GM18868 (cell line): ENCODE data around the gene RHBDL1.

Source experiments
- ATAC-seq: cut with Tn5 transposase; IDR thresholded peaks from one replicate; pipeline ENCODE4 v1.9.1; 2021; ENCODE audit warnings: mild to moderate bottlenecking, moderate library complexity; ENCODE audit not compliant: unreplicated experiment

Gene RHBDL1

DNA sequence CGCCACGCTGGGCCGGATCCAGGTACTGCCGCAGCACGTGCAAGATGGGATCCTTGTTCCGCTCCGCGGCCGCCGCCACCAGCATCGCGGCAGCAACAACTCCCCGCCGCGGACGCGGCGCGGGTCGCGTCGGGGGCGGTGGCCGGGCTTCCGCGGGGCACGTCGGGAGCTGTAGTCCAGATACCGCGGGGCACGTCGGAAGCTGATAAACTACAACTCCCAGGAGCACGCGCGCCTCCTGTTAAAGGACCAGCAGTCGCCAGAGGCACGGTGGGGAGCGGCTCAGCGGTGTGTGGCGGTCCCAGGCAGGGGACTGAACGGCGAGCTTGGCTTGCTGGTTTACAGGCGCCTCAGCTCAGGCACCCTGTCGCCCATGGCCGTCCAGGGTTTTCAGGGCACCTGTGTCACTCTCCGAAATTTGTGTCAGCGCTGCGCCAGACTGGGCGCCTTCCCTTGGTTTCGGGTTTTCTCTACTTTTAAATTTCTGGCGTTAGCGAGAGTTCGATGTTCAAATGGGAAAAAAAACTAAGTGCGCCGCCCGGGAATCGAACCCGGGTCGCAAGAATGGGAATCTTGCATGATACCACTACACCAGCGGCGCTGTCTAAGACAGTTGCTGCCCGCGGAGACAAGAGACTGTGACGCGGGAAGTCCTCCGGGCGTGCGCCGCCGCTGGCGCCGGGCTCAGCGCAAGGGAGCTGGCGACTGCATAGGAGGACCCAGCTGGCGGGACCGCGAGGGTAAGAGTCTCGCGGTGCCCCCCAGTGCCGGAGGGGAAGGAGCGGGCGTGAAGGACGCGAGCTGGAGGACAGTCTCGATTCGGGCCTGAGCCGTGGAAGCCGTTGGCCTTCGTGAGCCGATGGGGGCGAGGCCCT, 39.0 kb upstream of the RHBDL1 start, which contains the start of gene METTL26:
METTL26 (minus strand) TSS at position 100 of the 875 bp plus-strand sequence; CDS start at position 85, 15 bp downstream.
- peak; percentile 75 for ATAC-seq

DNA sequence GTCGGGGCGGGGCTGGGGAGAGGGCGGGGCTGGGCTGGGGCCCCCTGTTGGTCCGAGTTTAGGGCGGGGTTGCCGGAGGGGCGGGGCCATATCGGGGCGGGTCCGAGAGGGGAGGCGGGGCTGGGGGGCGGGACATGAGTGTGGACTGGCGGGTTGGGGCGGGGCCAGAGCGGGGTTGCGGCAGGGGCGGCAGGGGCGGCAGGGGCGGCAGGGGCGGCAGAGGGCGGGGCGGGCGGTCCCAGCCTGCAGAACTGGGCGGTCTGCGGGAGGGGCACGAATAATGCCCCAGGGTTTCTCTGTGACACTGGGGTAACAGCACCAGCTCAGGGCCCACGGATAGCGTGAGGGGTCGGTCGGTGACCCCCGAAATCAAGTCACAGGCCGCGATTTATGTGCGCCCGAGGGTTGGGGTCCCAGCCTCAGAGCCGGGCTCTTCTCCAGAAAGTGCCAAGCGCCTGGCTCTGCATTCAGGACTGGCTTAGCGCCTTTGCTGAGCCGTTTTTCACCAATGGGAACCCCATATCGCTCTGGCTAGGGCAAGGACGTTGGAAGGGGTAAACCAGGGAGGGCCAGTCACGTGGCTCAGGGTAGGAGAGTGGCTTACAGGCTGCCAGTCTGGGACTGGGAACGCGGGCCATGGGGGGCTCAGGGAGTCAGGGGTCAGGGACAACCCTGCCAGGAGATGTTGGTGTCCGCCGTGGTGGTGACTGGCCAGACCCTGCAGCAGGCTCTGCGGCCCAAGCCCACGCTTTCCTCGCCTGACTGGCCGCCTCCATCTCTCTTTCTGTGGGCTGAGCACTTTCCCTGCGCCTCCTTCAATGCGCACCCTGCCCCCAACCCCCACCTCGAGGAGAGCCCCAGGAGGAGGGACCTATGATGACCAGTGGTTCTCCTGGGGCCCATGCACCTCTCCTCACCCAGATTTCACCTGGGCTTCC, 38.1 kb upstream of the RHBDL1 start:
- ATAC-seq = no peak

DNA sequence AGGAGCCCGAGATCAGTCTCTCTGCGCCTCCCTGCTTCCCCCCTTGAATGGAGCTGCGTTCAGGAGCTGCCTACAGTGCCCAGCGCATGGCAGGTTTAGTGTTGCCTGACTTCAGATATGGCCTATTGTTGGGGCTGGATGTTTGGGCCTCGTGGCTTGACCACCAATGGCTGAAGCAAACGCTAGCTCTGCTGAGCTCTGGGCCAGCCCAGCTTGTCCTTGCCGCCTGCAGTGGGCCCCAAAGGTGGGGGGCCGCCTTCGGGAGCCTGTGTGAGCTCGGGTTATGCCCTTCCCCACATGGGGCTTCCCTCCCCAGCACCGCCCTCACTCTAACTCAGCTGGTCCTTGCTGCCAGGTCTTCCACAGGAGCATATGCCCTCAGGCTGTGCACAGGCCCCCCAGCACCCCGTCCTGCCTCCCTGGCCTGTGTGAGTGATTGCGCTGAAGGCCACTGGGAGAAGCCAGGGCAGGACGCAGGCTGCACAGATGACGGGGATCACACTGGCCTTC, 37.4 kb upstream of the RHBDL1 start:
- ATAC-seq = no peak

DNA sequence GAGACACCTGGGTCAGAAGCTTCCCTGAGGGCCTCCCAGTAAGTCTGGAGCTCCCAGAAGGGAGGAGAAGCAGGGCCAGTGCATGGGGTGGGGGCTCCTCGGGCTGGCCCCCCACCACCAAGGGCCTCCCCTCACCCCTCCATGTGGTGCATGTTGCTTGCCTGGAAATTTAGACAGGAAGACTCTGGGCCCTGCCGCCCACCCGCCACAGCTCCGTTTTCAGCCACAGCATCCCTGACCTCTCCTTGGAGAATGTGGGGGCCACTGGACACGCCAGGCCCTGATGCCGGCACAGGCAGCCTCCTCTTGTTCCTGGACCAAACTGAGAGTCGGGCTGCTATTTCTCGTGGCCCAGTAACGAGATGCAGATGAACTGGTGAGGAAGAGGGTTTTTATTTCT, 36.6 kb upstream of the RHBDL1 start:
- no peak for ATAC-seq

DNA sequence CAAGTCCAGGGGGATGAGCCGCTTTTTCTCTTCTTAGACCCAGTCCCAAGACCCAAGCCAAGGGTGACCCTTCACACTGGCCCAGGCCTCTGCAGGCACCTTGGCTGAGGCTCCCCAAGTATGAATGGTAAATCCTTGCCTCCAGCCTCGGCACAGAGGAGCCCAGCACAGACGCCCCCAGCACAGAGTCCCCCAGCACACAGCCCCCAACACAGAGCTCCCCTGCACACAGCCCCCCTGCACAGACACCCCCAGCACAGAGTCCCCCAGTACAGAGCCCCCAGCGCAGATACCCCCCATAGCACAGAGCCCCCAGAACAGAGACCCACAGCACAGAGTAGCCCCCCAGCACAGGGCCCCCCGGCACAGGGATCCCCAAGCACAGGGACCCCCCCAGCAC, 34.9 kb upstream of the RHBDL1 start:
- ATAC-seq = no peak

DNA sequence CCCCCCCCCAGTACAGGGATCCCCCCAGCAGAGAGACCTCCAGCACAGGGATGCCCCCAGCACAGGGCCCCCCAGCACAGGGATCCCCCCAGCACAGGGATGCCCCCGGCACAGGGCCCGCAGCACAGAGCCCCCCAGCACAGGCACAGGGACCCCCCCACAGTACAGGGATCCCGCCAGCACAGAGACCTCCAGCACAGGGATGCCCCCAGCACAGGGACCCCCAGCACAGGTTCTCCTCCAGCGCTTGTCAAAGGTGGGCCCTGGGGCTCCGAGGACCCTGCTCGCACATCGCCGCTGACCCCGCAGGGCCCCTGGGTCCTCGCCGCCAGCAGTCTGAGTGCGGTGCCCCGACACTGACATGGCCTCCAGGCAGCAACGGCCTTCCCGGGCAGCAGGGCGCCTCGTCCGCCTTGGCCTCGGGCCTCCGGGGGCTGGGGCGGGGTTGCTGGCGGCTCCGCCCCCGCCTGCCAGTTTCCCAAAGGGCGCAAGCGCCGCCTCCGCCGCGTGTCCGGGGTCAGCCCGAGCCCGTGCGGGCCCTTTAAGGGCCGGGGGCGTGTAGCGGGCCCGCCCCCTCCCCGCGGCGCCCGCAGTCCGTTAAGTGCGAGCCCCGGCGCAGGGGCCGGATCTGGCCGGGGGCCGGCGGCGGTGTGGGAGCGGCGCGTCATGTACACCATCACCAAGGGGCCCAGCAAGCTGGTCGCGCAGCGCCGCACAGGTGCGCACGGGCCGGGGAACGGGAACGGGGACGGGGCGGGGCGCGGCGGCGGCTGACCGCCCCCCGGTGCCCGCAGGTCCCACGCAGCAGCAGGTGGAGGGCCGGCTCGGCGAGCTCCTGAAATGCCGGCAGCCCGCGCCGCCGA, 33.9 kb upstream of the RHBDL1 start, which contains the start of gene MCRIP2:
MCRIP2 (plus strand) TSS at position 503 of the 863 bp plus-strand sequence; CDS start at position 667, 164 bp downstream.
- ATAC-seq = no peak

DNA sequence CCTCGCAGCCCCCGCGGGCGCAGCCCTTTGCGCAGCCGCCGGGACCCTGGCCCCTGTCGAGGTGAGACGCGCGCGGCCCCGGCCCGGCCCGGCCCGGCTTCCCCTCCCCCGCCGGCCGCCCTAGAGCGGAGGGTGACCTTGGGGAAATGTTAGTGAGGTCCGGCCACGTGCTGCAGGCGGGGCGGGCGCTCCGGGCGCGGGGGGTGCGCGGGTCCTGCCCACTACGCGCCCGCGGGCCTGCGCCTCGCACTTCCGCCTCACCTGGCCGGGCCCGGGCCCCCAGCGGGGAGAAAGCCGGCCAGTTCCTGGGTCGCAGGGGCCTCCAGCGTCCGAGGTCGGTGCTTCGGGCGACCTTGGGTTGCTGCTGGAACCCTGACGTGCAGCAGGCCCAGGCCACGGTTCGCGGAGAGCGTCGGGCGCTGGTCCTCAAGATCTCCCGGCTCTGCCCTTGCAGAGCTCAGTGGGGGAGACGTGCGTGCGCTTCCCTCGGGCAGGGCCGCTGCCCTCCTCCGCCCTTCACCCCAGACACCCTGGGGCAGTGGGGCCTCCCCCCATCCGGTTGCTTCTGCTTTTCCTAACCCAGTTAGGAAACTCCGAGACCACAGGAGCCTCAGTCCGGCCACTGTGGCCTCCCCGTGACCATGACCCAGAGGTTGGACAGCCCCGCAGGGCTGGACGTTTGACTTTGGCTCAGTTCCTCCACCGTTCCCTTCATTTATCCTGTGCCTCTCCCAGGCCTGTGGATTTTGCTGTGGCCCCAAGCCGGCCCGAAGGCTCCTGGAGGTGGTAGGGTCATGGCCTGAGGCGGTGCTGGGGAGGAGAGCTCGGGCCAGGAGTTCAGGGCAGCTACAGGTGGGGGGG, 33.1 kb upstream of the RHBDL1 start:
- ATAC-seq = no peak

DNA sequence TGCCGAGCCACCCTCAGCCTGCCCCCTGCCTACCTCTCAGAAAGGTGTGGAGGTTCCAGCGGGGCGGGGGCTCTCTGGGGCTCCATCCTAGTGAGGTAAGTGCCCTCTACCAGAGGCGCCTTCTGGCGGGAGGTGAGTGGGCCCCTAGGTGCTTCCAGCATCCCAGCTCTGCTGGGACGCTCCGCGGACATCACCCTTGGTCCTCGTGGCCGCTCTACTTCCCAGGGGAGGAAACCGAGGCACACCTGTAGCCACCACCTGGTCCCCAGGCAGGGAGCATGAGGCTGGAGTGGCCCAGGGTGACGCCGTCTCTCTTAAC, 32.5 kb upstream of the RHBDL1 start:
- ATAC-seq = no peak

DNA sequence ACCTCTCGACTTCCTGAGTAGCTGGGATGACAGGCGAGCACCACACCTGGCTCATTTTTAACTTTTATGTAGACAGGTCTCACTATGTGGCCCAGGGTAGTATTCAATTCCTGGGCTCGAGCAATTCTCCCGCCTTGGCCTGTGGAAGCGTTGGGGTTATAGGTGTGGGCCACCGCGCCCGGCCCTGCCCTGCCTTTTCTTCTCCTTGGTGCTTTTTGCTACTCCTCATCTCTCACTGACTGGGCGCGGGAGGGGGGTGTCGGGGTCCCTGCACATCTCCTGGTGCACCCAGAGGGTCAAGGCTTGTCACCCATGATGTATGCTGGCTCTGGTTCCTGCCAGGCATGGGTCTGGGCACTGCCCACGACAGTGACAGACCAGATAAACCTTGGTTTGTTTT, 30.9 kb upstream of the RHBDL1 start:
- ATAC-seq = no peak

DNA sequence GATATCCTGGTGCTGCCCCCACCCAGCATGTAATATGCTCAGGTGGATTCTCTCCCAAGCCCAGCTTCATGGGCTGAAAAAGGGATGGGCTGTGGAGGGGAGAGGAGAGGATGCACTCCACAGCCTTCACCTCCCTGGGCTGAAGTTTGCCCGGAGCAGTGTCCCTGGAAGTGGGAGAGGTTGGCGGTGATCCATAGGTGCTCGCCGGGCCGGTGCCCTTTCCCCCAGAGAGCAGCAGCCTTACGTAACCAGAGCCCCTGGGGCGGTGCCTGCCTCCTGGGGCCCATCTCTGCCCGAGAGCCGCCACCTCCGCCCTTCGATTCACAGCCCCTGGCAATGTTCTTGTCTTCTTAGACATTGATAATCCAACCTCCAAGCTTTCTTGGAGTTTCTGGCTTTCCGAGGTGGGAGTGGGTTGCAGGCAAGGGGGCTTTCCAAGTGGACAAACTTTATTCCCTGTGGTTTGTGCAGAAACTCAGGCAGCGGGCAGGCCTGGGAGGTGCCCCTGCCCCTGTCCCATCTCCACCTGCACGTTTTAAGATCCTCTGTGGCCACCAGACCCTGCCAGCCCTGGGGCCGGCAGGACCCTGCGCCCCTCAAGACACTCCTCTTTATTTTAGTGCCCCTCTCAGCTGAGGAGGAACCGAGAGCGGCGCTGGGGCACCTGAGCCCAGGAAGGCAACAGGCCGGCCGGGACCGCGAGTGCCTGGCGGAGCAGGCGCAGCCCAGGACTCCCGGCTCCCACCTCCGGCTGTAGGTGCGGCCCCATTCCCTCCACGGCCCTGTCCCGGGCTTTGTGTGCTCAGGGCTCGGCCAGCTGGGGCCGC, 29.4 kb upstream of the RHBDL1 start:
- no peak for ATAC-seq

DNA sequence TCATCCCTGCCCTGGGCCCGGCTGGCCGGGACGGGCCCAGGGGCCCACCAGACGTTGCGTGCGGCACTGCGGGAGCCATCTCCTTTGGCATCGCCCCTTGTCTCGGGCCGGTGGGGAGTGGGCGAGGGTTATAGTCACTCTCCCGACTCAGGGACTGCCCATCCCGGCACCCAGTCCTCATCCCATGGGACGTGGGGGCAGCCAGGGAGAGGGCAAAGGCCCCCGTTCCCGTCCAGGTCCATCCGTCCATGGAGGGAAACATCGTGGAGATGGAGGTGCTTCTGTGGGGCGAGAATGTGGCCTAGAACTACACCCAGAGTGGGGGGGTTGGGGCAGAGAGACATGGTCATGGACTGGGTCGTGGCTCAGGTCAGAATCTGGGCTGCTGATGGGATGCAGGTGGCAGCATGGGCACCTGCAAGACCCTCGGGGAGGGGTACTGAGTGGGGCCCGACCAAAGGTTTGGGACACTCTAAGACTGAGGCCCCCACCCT, 28.7 kb upstream of the RHBDL1 start:
- no peak for ATAC-seq

DNA sequence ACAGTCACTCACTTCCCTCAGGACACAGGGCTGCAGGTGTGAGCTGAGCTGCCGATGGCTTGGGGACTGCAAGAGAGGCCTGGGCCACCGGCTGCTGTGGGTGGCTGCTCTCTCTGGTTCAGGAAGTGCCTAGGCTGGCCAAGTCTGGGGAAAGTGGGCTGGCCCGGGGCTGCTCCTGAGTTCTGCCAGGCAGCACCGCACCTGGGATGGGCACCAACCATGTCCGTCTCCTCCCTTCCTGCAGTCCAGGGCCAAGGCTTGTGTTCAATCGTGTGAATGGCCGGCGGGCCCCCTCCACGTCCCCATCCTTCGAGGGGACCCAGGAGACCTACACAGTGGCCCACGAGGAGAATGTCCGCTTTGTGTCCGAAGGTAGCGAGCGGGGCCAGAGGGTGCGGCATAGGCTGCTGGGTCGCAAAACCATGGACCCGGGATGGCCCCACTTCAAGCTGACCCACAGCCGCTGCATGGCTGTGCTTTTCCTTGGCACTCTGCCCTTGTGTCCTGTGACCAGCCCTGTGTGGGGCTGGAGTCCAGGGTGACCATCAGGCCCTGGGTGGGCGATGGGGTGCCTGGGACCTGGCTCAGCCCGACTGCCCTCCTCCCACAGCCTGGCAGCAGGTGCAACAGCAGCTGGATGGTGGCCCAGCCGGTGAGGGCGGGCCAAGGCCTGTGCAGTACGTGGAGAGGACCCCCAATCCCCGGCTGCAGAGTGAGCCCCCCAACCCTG, 28.1 kb upstream of the RHBDL1 start:
- no peak for ATAC-seq

DNA sequence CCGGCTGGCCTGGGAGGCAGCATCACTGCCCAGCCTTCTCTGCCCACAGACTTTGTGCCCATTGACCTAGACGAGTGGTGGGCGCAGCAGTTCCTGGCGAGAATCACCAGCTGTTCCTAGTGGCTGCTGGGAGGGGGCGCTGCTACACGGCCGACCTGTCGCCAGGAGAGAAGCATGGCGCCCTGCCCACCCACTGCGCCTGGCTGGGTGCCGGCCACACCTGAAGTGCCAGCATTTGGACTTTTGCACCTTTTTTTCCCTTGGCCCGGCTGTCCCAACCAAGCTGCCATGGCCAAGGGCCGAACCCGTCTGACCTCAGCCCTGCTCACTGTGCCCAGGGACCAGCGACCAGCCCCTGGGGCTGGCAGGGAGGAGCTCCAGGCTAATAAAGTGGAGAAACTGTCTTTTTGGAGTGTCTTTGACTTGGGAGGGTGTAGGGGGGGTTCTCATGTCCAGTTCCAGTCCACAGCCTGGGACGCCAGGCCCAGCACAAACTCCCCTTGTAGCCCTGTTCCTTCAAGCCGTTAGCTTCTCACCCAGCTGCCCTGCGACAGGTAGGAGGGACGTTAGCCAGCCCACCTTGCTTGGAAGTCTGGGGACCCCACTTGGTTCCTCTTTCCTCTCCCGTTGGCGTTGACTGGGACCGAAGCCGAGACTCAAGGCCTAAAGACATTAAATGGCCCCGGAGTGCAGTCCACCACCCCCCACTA, 27.2 kb upstream of the RHBDL1 start:
- ATAC-seq = no peak

DNA sequence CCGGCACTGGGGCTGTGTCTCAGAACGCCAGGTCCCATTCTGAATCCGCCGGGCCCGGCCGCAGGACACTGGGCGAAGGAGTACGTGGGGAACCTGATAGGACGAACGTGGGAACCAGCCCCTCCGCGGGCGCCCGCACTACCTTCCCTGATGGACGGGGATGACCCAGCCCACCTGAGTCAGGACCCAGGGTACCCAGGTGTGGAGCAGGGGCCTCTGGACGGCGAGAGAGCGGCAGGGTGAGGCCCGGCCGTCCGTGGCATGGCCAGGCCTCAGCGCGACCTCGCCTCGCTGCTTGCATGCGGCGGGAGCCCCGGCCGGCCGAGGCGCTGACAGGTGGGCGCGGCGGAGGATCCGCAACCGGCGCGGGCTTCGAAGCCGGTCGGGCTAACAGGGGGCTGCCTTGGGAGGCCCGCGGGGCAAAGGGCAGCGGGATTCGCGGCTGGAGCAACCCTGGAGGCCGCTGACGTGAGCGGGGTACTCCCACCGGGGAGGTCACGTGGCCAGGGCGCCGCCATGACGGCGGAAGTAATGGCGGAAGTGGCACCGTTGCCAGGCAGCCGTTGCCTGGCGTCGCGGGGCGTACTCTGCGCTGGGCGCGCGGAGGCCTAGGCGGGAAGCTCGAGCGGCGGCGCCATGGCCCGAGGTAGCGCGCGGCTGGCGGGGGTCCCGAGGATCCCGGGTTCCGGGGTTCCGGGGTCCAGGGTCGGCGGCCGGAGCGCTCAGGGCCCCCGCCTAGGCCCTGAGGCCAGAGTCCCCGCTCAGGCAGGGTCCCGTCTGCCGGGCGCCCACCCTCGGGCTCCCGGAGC, 26.5 kb upstream of the RHBDL1 start, which contains the start of gene WDR90:
WDR90 (plus strand) TSS at position 585 of the 809 bp plus-strand sequence; CDS start at position 637, 52 bp downstream.
- ATAC-seq = peak; percentile 84

DNA sequence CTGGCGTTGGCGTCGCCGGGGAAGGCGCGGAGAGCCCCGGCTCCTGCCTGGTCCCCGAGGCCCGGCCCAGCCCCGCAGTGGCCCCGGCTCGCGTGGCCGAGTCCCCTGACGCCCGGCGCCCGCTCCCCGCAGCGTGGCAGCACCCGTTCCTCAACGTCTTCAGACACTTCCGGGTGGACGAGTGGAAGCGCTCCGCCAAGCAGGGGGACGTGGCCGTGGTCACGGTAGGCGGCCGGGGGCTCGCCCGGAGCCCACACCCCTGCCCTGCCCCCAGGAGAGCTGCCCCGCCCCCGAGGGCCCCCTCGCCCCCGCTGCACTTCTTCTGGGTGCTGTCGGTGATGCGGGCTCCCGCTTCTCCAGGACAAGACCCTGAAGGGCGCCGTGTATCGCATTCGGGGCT, 25.8 kb upstream of the RHBDL1 start:
- peak; percentile 18 for ATAC-seq

DNA sequence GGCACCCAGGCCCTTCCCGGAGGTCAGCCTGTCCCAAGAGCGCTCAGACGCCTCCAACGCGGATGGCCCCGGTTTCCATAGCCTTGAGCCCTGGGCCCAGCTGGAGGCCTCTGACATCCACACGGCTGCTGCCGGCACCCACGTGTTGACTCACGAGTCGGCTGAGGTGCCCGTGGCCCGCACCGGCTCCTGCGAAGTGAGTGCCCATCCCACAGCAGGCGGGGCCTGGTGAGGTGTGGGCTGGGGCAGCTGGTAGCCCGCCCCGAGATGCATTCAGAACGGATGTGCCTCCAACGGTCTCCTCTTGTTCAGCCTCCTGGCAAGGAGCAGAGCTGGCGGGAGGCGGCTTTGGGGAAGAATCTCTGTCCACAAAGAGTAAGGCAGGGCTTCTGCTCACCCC, 23.6 kb upstream of the RHBDL1 start:
- ATAC-seq = no peak
